ENCODE data around the gene C9orf72. TPM values are rescaled to one million over a fixed set of nuclear protein-coding genes. Genes with fewer than 3 reads are reported as not detected.

The C9orf72 gene
- total and polyA plus RNA-seq, 2 of the 8 experiments (the other 6 are each of a cell fraction or from before 2014, with no cell fraction given), result 7.2 to 17.5 TPM

DNA sequence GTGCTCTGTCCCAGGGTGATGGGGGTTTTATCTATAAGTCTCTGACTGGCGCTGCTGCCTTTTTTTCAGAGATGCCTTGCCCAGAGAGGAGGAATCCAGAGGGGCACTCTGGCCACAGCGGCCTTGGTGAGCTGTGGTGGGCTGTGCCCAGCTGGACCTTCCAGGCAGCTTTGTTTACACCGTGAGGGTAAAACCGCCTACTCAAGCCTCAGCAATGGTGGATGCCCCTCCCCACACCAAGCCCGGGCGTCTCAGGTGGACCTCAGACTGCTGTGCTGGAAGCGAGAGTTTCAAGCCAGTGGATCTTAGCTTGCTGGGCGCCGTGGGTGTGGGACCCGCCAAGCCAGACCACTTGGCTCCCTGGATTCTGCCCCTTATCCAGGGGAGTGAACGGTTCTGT, 41.3 kb upstream of the C9orf72 start (continued):
- TF ChIP-seq, protein P1, sequence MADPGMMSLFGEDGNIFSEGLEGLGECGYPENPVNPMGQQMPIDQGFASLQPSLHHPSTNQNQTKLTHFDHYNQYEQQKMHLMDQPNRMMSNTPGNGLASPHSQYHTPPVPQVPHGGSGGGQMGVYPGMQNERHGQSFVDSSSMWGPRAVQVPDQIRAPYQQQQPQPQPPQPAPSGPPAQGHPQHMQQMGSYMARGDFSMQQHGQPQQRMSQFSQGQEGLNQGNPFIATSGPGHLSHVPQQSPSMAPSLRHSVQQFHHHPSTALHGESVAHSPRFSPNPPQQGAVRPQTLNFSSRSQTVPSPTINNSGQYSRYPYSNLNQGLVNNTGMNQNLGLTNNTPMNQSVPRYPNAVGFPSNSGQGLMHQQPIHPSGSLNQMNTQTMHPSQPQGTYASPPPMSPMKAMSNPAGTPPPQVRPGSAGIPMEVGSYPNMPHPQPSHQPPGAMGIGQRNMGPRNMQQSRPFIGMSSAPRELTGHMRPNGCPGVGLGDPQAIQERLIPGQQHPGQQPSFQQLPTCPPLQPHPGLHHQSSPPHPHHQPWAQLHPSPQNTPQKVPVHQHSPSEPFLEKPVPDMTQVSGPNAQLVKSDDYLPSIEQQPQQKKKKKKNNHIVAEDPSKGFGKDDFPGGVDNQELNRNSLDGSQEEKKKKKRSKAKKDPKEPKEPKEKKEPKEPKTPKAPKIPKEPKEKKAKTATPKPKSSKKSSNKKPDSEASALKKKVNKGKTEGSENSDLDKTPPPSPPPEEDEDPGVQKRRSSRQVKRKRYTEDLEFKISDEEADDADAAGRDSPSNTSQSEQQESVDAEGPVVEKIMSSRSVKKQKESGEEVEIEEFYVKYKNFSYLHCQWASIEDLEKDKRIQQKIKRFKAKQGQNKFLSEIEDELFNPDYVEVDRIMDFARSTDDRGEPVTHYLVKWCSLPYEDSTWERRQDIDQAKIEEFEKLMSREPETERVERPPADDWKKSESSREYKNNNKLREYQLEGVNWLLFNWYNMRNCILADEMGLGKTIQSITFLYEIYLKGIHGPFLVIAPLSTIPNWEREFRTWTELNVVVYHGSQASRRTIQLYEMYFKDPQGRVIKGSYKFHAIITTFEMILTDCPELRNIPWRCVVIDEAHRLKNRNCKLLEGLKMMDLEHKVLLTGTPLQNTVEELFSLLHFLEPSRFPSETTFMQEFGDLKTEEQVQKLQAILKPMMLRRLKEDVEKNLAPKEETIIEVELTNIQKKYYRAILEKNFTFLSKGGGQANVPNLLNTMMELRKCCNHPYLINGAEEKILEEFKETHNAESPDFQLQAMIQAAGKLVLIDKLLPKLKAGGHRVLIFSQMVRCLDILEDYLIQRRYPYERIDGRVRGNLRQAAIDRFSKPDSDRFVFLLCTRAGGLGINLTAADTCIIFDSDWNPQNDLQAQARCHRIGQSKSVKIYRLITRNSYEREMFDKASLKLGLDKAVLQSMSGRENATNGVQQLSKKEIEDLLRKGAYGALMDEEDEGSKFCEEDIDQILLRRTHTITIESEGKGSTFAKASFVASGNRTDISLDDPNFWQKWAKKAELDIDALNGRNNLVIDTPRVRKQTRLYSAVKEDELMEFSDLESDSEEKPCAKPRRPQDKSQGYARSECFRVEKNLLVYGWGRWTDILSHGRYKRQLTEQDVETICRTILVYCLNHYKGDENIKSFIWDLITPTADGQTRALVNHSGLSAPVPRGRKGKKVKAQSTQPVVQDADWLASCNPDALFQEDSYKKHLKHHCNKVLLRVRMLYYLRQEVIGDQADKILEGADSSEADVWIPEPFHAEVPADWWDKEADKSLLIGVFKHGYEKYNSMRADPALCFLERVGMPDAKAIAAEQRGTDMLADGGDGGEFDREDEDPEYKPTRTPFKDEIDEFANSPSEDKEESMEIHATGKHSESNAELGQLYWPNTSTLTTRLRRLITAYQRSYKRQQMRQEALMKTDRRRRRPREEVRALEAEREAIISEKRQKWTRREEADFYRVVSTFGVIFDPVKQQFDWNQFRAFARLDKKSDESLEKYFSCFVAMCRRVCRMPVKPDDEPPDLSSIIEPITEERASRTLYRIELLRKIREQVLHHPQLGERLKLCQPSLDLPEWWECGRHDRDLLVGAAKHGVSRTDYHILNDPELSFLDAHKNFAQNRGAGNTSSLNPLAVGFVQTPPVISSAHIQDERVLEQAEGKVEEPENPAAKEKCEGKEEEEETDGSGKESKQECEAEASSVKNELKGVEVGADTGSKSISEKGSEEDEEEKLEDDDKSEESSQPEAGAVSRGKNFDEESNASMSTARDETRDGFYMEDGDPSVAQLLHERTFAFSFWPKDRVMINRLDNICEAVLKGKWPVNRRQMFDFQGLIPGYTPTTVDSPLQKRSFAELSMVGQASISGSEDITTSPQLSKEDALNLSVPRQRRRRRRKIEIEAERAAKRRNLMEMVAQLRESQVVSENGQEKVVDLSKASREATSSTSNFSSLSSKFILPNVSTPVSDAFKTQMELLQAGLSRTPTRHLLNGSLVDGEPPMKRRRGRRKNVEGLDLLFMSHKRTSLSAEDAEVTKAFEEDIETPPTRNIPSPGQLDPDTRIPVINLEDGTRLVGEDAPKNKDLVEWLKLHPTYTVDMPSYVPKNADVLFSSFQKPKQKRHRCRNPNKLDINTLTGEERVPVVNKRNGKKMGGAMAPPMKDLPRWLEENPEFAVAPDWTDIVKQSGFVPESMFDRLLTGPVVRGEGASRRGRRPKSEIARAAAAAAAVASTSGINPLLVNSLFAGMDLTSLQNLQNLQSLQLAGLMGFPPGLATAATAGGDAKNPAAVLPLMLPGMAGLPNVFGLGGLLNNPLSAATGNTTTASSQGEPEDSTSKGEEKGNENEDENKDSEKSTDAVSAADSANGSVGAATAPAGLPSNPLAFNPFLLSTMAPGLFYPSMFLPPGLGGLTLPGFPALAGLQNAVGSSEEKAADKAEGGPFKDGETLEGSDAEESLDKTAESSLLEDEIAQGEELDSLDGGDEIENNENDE (IDR thresholded peaks at IDR 0.05; ENCODE audit: insufficient replicate concordance, low read length), result no peak
- no peak for TF ChIP-seq SP4 (IDR thresholded peaks at IDR 0.05; ENCODE audit: low read length)
- TF ChIP-seq TAF7 (optimal IDR thresholded peaks at IDR 0.05; ENCODE audit: borderline replicate concordance, low read depth, low read length), result no peak
- no peak for TF ChIP-seq SP2 (IDR thresholded peaks at IDR 0.05; ENCODE audit: low read length)
- no peak for TF ChIP-seq SUZ12 (IDR thresholded peaks at IDR 0.05; ENCODE audit: low read length)
- TF ChIP-seq, protein P2, sequence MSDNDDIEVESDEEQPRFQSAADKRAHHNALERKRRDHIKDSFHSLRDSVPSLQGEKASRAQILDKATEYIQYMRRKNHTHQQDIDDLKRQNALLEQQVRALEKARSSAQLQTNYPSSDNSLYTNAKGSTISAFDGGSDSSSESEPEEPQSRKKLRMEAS (IDR thresholded peaks at IDR 0.05), result no peak
- TF ChIP-seq RFX5 (IDR thresholded peaks at IDR 0.05; ENCODE audit: borderline replicate concordance, low read depth, low read length), result no peak
- TF ChIP-seq, protein P3, sequence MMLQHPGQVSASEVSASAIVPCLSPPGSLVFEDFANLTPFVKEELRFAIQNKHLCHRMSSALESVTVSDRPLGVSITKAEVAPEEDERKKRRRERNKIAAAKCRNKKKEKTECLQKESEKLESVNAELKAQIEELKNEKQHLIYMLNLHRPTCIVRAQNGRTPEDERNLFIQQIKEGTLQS (IDR thresholded peaks at IDR 0.05; ENCODE audit: insufficient read depth, low read depth, low read length), result no peak
